GM18511 (cell line): ENCODE measurements around the gene IFI27L1.

Source experiments
- ATAC-seq: cut with Tn5 transposase; IDR thresholded peaks from one replicate; pipeline ENCODE4 v1.9.1; 2021; ENCODE audit warnings: mild to moderate bottlenecking, moderate library complexity; ENCODE audit not compliant: unreplicated experiment

Gene IFI27L1

DNA sequence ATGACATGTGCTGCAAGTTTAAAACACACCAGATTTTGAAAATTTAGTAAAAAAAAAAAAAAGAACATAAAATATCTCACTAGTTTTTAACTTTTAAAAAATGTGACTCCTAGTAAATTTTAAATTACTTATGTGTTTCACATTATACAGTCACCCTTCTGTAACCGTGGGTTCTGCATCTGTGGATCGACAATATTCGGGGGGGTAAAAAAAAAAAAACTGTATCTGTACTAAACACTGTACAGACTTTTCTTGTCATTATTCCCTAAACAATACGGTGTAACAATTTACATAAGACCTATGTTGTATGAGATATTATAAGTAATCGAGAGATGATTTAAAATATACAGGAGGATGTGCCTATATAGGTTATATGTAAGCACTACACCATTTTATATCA is 3.3 kb upstream of the IFI27L1 start:
- ATAC-seq = no peak

DNA sequence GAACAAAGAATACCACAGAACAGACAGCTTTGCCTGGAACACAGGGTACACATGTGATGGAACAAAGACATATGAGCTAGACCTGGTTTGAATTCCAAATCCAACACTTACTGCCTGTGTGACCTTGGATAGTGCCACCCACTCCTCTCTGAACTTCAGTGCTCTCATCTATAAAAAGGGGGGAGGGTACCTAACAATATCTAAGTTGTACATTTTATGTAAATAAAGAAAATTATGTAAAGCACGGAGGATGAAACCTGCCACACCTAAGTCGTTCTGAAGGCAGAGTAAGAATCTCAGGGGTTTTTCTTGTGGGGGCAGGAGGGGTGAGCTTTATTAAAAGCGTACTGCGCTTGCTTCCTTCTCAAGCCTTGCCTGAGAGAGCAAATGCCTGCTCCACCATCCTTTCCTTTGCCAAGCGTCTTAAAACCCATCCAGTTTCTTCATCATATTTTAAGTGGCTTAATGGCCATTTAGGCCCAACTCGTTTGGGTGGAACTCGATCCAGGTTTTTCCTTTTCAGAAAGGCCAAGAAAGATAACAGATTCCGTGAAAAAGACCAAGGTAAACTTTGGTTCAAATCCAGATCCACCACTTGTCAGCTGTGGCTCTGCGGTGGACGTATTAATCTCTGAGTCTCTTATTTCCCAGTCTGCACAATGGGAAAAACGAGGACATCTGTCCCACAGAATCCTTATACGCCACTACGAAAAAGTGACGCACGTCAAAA is 1.1 kb upstream of the IFI27L1 start:
- no peak for ATAC-seq

DNA sequence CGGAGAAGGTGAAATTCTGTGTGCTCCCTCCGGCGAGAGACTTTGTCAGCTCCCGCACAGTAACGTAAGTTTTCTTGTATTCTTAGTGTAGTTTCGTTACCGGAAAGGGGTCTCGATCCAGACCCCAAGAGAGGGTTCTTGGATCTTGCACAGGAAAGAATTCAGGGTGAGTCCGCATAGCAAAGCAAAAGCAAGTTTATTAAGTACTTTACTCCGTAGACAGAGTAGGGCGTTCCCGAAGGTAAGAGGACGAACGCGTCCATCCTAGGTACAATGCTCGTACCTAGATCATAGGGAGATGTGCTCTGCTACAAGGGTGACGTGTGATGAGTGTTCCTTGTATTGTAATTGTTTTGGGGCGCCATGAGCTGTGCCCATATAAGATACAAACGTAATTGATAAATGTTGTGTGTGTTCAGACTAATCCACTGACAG is 293 bp downstream of the IFI27L1 start:
- peak; percentile 38 for ATAC-seq

DNA sequence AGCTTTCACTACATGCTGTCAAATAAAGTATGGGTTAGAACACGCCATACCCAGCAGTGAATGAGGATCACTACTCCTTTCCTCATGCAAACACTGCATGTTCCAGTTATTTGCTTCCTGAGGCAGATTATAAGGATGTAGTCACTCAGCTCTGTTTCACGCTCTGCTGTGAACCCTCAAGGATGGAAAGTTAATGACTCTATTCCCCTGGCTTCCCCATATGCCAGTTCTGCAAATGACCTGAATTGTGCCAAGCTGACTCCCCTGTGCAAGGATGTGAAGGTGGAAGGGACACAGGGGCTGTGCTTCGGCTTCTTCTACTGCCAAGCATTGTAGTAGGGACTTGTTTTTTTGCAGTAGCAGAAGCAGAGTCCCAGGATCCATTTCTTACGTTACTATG is 6.8 kb downstream of the IFI27L1 start:
- no peak for ATAC-seq

DNA sequence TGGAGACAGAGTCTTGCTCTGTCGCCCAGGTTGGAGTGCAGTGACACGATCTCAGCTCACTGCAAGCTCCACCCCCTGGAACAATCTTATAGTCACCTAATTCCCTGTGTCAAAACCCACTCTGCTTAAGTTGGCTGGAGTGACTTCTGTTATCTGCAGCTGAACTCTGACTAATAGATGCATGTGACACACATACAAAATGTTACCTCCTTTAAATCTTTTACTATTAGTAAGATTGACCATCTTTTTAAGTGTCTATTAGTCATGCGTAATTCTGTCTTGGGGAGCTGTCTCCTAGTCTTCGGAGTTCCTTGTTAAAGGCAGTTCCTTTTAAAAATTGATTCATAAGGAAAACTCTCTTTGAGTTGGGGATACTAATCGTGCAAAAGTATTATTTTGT is 7.4 kb downstream of the IFI27L1 start:
- ATAC-seq = no peak

DNA sequence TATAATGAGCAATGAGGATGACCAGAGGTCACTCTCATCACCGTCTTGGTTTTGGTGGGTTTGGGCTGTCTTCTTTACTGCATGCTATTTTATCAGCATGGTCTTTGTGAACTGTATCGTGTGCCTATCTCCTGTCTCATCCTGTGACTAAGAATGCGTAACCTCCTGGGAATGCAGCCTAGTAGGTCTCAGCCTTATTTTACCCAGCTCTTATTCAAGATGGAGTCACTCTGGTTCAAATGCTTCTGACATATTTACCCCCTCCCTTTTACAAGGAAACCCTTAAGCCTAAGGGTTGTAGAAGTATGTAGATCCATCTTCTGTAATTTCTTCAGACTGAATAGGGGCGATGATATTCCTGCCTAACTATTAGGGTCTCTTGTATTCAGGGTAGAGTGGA is 8.4 kb downstream of the IFI27L1 start:
- ATAC-seq = no peak

DNA sequence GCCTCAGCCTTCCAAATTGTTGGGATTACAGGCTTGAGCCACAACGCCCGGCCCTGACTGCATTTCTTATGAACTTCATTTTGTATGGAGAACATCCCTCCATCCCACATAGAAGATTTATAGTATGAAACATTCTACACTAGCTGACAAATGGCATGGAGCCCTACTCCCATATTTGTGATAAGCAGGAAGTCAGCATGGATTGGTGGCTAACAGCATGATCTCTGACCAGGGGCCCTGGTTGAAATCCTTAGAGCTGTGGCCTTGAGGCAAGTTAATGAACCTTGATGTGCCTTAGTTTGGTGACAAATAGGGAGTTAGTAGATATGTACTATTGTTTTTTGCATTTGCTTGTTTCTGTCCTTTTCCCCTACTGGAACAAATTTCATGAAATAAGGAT is 12.3 kb downstream of the IFI27L1 start:
- ATAC-seq = no peak

DNA sequence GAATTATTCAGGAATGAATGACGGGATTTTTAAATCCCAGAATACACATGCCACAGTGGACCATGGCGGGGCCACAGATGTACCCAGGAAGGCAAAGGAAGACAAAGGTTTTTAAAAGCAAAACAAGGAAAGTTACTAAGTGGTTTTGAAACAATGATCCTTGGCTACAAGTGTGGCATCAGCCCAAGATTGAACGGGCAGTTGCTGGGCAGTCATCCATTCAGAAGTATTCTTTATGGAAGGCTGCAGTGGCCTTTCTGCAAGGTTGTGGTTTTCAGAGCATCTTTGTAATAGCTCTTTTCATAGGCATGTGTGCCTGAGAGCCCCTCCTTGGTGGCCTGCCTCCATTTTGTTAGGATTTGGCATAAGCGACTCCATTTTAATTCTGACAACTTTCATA is 16.0 kb downstream of the IFI27L1 start:
- no peak for ATAC-seq

DNA sequence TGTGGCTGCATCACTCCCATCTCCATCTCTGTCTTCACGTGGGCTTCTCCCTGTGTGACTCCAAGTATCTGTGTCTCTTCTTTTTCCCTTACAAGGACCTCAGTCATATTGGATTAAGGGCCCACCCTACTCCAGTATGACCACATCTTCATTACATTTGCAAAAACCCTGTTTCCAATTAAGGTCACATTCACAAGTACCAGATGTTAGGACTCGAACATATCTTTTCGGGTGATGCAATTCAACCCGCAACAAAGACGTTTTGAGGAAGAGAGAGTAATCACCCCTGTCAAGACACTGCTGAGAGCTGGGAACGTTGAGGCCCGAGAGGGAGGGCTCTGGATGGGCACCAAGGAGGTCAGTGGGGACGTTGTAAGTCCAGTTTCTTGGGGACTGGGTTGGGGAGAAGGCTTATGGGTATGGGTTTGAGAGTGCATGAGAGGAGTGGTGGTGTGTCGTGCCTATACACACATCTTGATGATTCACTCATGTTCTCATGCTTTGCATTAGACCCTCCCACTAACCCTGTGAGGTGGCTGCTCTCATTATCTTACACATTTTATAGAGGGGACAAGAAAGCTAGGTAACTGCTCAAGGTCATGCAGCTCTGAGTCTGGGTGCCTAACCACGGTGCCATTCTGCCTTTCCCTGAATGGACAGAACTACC is 17.3 kb downstream of the IFI27L1 start:
- no peak for ATAC-seq

DNA sequence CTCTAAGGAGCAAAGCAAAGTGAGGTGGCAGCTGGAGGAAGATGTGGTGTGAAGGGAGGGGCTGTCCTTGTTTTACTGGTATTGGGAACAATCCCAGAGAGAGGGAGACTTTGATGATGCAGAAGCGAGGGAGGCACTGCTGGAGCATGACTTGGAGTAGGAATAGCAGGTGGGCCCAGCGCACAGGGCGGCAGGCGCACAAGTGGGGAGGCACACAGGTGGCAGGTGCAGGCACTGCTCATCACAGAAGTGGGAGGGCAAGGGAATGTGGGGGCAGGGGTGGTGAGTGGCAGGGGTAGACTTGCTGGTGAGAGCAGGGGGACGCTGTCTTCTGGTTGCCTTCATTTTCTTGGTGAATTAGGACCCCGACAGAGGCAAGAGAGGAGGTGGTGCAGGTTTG is 17.9 kb downstream of the IFI27L1 start:
- no peak for ATAC-seq

DNA sequence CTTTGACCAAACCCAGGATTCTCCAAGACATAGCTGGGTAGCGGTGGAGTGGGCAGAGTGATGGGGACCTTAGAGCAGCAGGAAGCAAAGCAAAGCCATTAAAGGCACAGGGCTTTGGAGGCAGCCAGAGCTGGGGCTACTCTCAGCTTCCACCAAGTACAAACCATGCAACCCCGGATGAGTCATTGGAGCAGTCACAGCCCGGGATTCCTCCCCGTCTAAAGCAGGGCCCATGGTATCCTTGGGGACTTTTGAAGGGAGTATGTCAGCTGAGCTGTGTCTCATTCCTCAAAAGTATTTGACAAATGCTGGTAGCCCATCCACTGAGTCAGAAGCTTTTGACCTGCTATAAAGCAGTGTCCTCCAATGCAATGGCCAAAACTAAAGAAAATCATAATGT is 19.7 kb downstream of the IFI27L1 start:
- ATAC-seq = no peak

DNA sequence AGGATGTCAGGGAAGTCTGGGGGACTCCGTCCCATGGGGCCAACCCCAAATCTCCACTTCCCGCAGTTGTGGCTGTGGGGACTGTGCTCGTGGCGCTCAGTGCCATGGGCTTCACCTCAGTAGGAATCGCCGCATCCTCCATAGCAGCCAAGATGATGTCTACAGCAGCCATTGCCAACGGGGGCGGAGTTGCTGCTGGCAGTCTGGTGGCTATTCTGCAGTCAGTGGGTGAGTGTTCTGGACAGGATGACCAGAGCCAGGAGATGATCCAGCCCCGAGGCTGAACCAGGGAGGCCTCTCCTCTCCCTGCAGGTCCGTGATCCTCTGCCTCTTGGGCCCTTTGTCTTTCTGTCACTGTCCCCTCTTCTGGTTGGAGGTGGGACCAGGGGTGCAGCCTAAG is 20.6 kb downstream of the IFI27L1 start:
- no peak for ATAC-seq

DNA sequence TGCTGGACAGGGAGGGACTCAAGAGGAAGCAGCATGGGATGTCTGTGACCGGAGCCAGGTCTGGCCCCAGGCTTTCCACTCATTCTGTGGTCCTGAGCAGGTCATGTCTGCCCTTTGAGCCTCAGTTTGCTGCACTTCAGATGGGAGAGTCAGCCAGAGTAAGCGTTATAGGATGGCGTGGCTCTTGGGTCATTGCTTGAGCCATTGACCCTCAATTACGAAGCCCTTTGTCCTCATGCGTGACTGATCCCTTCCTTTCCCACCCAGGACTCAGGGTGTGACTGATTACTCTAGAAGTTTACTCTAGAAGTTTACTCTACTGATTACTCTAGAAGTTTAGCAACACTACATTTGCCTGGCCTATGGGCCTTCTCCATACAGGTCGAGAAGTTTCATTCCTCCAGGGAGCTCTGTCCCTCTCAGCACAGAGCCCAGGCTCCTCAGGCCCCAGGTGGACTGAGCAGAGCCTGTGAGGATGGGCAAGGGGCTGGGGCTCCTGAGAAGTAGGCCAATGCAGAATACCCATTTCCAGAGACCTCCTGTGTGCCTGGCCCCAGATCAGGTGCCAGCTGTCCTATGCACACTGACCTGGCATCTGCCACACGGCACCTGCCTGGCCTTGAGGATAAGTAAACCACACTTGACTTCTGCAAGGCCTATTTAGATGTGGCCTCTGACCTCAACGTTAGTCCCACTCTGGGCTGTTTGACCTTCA is 21.8 kb downstream of the IFI27L1 start:
- ATAC-seq = no peak

DNA sequence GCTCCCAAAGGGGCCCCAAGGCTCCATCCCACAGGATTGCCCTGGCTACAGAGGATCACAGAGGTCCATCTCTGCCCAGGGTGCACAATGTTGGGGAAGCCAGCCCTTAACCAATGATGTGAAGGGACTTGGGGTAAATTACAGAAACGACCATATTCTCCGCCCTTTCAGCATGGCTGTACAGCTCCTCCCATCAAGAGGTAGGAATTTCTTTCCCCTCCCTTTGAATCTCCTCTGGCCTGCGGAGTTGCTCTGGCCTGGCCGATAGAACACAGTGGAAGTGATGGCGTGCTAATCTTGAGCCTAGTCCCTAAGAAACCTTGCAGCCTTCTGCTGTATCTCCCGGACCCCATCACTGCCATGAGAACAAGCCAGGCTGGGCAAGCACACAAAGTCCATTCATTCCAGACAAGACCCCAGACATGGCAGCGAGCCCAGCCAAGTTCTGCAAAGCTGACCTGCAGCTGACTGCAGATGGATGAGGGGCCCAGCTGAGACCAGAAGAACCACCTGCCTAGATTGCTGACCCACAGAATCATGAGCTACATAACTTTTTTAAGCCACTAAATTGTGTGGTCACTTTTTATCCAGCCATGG is 22.5 kb downstream of the IFI27L1 start:
- ATAC-seq = no peak

DNA sequence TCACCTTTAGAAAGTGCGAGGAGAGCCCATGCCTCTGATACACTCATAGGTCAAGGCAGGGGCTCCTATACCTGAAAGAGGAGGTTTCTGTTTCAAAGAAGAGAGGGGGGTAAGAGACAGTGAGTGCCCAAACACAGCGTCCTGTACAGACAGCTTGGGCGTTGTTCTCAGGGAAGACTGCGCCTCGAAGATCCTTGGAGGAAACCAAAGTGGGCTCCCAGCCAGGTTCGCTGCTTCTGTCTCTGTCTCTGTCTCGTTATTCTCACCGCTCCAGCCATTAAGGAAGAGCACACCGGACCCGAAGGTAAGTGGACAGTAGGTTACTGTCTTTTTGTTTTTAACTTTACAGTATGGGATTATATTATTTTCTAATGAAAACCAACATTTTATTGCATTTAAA is 23.6 kb downstream of the IFI27L1 start:
- ATAC-seq = no peak

DNA sequence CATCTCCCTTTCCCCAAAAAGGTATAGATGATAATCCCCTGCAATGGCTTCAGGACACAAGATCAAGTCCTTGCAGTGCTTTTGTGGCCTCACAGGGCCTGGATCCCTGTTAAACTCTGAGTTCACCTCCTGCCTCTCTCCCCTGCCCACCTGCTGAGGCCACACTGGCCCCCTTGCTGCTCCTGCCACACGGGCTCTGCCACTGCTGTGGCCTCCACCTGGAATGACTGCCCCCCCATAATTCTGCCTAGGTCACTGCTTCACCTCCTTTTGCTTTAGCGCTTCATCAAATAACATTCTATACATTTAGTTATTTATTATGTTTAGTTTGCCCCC is 28.8 kb downstream of the IFI27L1 start:
- no peak for ATAC-seq

DNA sequence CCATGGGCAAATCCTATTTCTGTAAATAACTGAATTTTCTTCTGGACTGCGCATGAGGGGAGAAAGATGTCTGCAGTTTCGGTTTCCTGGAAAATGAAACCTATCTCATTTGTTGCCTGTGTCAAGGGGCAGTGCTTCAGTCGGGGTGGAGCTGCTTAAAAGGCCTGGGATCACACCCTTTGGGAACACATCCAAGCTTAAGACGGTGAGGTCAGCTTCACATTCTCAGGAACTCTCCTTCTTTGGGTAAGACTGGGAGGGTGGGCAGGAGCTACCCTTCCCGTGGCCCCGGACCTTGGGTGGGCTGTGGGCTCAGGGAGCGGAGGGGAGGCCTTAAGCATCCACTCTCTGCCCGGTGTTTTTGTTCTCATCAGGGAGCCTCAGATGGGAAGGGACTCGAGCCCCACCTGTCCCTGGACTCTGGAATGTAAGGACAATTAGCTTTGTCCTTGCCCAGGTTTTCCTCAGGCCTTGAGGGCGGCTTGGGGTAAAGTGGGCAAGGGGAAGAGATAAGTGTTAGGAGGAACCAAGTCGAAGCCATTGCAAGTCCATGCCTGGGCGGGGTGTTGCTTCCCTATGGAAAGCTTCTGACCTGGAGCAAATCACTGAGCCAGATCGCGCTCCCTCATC is 29.6 kb downstream of the IFI27L1 start, which contains the start of gene IFI27:
TSS of gene IFI27 (plus strand) at position 185 of the 630 bp plus-strand sequence.
- no peak for ATAC-seq

DNA sequence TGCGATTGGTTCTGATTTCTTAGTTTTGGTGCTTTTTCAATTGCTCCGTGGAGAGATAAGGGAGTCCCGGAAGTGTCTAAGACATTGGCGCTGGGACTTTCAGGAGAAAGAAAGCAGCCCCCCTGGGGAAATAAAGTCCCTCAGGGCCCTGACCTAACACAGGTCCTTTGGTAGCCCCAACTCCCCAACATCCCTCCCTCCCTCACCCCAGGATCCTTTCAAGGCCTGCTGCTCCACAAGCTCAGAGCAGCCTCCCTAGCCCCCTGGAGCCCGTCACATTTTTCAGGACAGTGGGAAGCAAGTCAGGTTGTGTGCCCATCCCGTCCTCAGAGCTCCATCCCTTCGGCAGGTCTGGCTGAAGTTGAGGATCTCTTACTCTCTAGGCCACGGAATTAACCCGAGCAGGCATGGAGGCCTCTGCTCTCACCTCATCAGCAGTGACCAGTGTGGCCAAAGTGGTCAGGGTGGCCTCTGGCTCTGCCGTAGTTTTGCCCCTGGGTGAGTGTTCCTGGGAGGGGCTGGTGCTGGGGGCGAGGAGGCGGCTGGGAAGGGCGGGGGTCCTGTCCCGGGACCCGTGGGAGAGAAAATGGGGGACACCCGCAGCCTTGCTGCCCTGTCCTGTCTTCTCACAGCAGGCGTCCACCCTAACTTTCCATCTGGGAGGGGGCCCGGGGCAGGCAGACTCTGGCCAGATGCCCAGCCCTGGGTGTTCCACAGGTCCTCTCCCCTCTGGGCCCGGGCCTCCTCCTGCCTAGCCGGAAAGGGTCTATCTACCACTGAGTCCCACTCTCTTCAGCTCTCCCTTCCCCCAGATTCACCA is 30.4 kb downstream of the IFI27L1 start:
- ATAC-seq = no peak

DNA sequence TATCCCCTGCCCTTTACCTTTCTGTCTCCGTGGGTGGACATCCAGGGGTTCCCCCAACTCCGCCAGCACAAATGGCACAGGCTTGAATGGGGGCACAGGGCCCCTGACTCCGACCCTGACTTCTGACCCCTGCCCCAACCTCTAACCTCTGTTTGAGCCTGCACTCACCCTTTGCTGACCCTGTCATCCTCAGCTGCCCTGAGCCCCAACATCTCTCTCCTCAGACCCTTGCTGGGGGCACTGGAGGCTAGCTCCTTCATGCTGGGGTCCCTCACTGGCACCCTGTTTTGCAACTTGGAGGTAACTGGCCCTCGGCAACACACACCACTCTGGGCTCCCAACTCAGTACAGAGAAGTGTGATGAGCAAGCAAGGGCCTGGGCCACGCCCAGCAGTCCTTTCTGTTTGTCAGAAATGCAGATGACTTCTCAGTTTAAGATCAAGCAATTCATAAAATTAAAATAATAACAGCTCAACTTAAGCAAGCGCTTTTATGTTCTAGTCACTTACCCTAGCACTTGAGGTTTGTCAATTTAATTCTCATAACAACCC is 31.5 kb downstream of the IFI27L1 start:
- ATAC-seq = no peak

DNA sequence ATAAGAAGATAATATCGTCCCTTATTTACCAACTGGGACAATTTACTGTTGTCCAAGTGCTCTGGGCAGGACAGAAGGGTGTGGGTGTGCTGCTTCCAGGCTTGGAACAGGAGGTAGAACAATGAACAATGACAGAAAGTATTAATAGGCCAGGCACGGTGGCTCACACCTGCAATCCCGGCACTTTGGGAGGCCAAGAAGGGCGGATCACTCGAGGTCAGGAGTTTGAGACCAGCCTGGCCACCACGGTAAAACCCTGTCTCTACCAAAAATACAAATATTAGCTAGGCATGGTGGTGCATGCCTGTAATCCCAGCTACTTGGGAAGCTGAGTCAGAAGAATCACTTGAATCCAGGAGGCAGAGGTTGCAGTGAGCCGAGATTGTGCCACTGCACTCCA is 32.0 kb downstream of the IFI27L1 start:
- ATAC-seq = no peak
